ENCODE results near the gene CXCL3. TPM values are rescaled to one million over a fixed set of nuclear protein-coding genes. Genes with fewer than 3 reads are reported as not detected.

Gene CXCL3
- total RNA-seq, 4 donors from 2014 or later = 0.25 to 0.49 (median 0.34) TPM; not detected in 1

- no peak overlapping the region for H3K4me3 ChIP-seq (ENCODE audit: low read depth, poor library complexity, severe bottlenecking)
- no peak for DNase-seq (ENCODE audit: low spot score in 2 of 2)
- TF ChIP-seq POLR2A (IDR thresholded peaks at IDR 0.05) (no peak), CTCF (IDR thresholded peaks at IDR 0.05) (no peak)
- WGBS, 2 donors = 66 to 69% methylated on average over 3 of the region's 3 CpGs
- intact Hi-C loops (cut with DNase I; ENCODE audit: low total_unique reads) = no loop called here
These were observed 49.5 kb downstream of the CXCL3 start for GRCh38 chr4:73989031-73989430.

- intact Hi-C loops (cut with DNase I; ENCODE audit: low total_unique reads) = no loop called here
- 57 to 64% methylated on average over 2 of the region's 2 CpGs for WGBS, 2 donors
- no peak for TF ChIP-seq POLR2A (IDR thresholded peaks at IDR 0.05)
- no peak for TF ChIP-seq CTCF (IDR thresholded peaks at IDR 0.05)
- no peak within 1 kb of the TSS for H3K4me3 ChIP-seq (ENCODE audit: low read depth, poor library complexity, severe bottlenecking)
- no peak for DNase-seq (ENCODE audit: low spot score in 2 of 2)
These were observed 50.4 kb downstream of the CXCL3 start, which contains the start of gene PPBP for GRCh38 chr4:73988061-73988460. PPBP (minus strand) TSS chr4:73988190; CDS start chr4:73988103, 87 bp downstream.

Other genes starting within 250 kb of the CXCL3 start
- gene CXCL6, start 202.0 kb downstream of the CXCL3 start, total RNA-seq = 1 to 10 TPM in 1 of 4 donors, under 1 TPM in 1, not detected in 2; 0.17 to 2.1 TPM
- not detected for gene PF4V1, start 185.4 kb downstream of the CXCL3 start, total RNA-seq
- gene CXCL1, start 169.3 kb downstream of the CXCL3 start, total RNA-seq = 1 to 10 TPM in 2 of 4 donors, under 1 TPM in 2; 0.89 to 1.6 (median 1.3) TPM
- gene PF4, start 56.7 kb downstream of the CXCL3 start, total RNA-seq = not detected
- gene PPBP, start 50.5 kb downstream of the CXCL3 start, total RNA-seq = 1 to 10 TPM in 1 of 4 donors, not detected in 3; 1.9 TPM
- gene CXCL5, start 40.0 kb downstream of the CXCL3 start, total RNA-seq = not detected
- 1 to 10 TPM; 1.9 to 6.9 (median 2.9) TPM for gene CXCL2, start 60.5 kb upstream of the CXCL3 start, total RNA-seq
- 10 to 100 TPM in 2 of 4 donors, 1 to 10 TPM in 2; 3.5 to 16.2 (median 10.9) TPM for gene MTHFD2L, start 119.4 kb upstream of the CXCL3 start, total RNA-seq

Data from lower leg skin (tissue), 4 donors.